OCI-LY1 (cell line): ENCODE data around the gene ATG5.
A peak's percentile ranks its signal among the peaks of the same experiment; 100 is the strongest.

Source experiments
- H2AFZ ChIP-seq: fragments of 200-600 bp; sonication (generic), shearing (Covaris generic); 2 replicates; pipeline ENCODE4 v1.6.0; 2014; ENCODE audit warnings: antibody characterized with exemption, mild to moderate bottlenecking, low read length
- H3F3A ChIP-seq: fragments of 200-600 bp; sonication (generic), shearing (Covaris generic); 2 replicates; pipeline ENCODE4 v1.6.0; 2014; ENCODE audit warnings: mild to moderate bottlenecking, antibody characterized with exemption, low read length, moderate library complexity; ENCODE audit not compliant: insufficient read depth
- H3K27ac ChIP-seq: fragments of 200-600 bp; sonication (generic); 2 replicates; pipeline ENCODE4 v1.5.1; 2014; ENCODE audit warnings: low read length, mixed run types, mild to moderate bottlenecking, low read depth; ENCODE audit not compliant: poor library complexity, severe bottlenecking
- H3K27me3 ChIP-seq: fragments of 200-600 bp; sonication (generic); 2 replicates; pipeline ENCODE4 v1.6.0; 2014; ENCODE audit warnings: antibody characterized with exemption, mild to moderate bottlenecking, low read length, moderate library complexity; ENCODE audit not compliant: insufficient read depth
- H3K36me3 ChIP-seq: fragments of 200-600 bp; sonication (generic); 2 replicates; pipeline ENCODE4 v1.6.1; 2014; ENCODE audit warnings: mild to moderate bottlenecking, antibody characterized with exemption, low read length, moderate library complexity, mixed read lengths; ENCODE audit not compliant: insufficient read depth
- H3K4me1 ChIP-seq: fragments of 200-600 bp; sonication (generic); 2 replicates; pipeline ENCODE4 v1.5.1; 2014; ENCODE audit warnings: mild to moderate bottlenecking, low read length, moderate library complexity; ENCODE audit not compliant: insufficient read depth, severe bottlenecking
- H3K4me2 ChIP-seq: fragments of 200-600 bp; sonication (generic), shearing (Covaris generic); 2 replicates; pipeline ENCODE4 v1.6.1; 2014; ENCODE audit warnings: low read length
- H3K4me3 ChIP-seq: fragments of 200-600 bp; sonication (generic); 2 replicates; pipeline ENCODE4 v1.5.1; 2014; ENCODE audit warnings: low read length, low read depth, mild to moderate bottlenecking, mixed read lengths; ENCODE audit not compliant: poor library complexity, severe bottlenecking
- H3K79me2 ChIP-seq: fragments of 200-600 bp; shearing (Covaris generic); 2 replicates; pipeline ENCODE4 v1.6.1; 2016; ENCODE audit warnings: mixed run types, low read length, mixed read lengths; ENCODE audit not compliant: insufficient read depth
- H3K9ac ChIP-seq: fragments of 200-600 bp; sonication (generic), shearing (Covaris generic); 2 replicates; pipeline ENCODE4 v1.6.1; 2014; ENCODE audit warnings: mild to moderate bottlenecking, low read length, mixed read lengths
- H3K9me2 ChIP-seq: fragments of 200-600 bp; sonication (generic), shearing (Covaris generic); 2 replicates; pipeline ENCODE4 v1.6.1; 2014; ENCODE audit warnings: low read depth, mild to moderate bottlenecking, low read length, mixed read lengths
- H3K9me3 ChIP-seq: fragments of 200-600 bp; shearing (Covaris generic); 2 replicates; pipeline ENCODE4 v1.6.1; 2014; ENCODE audit warnings: low read length, mixed read lengths
- H4K20me1 ChIP-seq: fragments of 200-600 bp; sonication (generic), shearing (Covaris generic); 2 replicates; pipeline ENCODE4 v1.6.0; 2016; ENCODE audit warnings: mild to moderate bottlenecking, low read length; ENCODE audit not compliant: insufficient read depth
- EZH2 ChIP-seq: fragments of 200-600 bp; sonication (generic), shearing (Covaris generic); IDR thresholded peaks from 2 replicates; pipeline ENCODE4 v1.8.0; 2017; ENCODE audit warnings: borderline replicate concordance, mixed run types, mild to moderate bottlenecking, antibody characterized with exemption, low read length, moderate library complexity, mixed read lengths
- TF ChIP-seq, protein P1 (sequence below): fragments of 200-600 bp; sonication (generic), shearing (Covaris generic); IDR thresholded peaks from 2 replicates; pipeline ENCODE4 v1.5.1; 2017; ENCODE audit warnings: mild to moderate bottlenecking, antibody characterized with exemption, low read length, moderate library complexity, mixed read lengths

ATG5 gene

DNA sequence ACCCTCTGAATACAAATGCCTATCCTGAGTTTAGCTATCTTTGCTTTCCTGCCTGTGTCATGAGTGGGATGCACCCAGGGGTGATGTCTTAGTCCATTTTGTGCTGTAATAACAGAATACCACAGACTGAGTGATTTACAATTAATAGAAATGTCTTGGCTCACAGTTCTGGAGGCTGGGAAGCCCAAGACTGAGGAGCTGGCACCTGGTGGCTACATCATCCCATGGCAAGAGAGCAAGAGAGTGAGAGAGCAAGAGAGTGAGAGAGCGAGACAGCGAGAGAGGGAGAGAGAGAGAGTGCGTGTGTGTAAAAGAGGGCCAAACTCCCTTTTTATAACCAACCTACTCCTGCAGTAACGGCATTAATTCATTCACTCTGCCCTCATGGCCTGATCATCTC, 162.6 kb downstream of the ATG5 start:
- no peak overlapping the region for H3K9ac ChIP-seq
- H3K4me1 ChIP-seq: peaks cover 22% of the 10 kb centered on the region
- no peaks in the 10 kb centered on the region for H4K20me1 ChIP-seq
- no peaks in the 10 kb centered on the region for H3K27me3 ChIP-seq
- no peaks in the 10 kb centered on the region for H3K79me2 ChIP-seq
- H3K9me3 ChIP-seq: no peaks in the 10 kb centered on the region
- no peak for TF ChIP-seq EZH2
- TF ChIP-seq, protein P1, sequence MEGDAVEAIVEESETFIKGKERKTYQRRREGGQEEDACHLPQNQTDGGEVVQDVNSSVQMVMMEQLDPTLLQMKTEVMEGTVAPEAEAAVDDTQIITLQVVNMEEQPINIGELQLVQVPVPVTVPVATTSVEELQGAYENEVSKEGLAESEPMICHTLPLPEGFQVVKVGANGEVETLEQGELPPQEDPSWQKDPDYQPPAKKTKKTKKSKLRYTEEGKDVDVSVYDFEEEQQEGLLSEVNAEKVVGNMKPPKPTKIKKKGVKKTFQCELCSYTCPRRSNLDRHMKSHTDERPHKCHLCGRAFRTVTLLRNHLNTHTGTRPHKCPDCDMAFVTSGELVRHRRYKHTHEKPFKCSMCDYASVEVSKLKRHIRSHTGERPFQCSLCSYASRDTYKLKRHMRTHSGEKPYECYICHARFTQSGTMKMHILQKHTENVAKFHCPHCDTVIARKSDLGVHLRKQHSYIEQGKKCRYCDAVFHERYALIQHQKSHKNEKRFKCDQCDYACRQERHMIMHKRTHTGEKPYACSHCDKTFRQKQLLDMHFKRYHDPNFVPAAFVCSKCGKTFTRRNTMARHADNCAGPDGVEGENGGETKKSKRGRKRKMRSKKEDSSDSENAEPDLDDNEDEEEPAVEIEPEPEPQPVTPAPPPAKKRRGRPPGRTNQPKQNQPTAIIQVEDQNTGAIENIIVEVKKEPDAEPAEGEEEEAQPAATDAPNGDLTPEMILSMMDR: no peak
- H3K36me3 ChIP-seq: no peaks in the 10 kb centered on the region
- no peaks in the 10 kb centered on the region for H3K9me2 ChIP-seq
- no peak overlapping the region for H3K4me3 ChIP-seq
- peak overlapping the region; percentile 46; the same call in 1 of the 2 replicates for H3K4me2 ChIP-seq
- H2AFZ ChIP-seq: no peak overlapping the region
- peak overlapping the region; percentile 72 for H3K27ac ChIP-seq
- H3F3A ChIP-seq: no peaks in the 10 kb centered on the region

DNA sequence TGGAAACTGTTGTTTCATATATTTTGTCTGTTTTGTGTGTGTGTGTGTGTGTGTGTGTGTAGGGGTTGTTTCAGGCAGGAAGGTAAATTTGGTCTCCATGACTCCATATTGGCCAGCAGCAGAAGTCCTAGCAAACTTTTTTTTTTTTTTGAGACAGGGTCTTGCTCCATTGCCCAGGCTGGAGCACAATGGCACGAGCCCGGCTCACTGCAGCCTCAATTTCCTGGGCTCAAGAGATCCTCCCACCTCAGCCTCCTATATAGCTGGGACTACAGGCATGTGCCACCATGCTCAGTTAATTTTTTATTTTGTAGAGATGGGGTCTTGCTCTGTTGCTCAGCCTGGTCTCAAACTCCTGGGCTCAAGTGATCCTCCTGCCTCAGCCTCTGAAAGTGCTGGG, 163.7 kb downstream of the ATG5 start:
- Histone ChIP-seq H3K4me2 (no peak overlapping the region), H4K20me1 (no peaks in the 10 kb centered on the region), H3F3A (no peaks in the 10 kb centered on the region), H3K27ac (no peak overlapping the region), H3K9me3 (no peaks in the 10 kb centered on the region), H3K27me3 (no peaks in the 10 kb centered on the region), H2AFZ (no peak overlapping the region), H3K9me2 (no peaks in the 10 kb centered on the region), H3K4me3 (no peak overlapping the region), H3K9ac (no peak overlapping the region), H3K36me3 (no peaks in the 10 kb centered on the region), H3K4me1 (peaks cover 22% of the 10 kb centered on the region), H3K79me2 (no peaks in the 10 kb centered on the region)
- TF ChIP-seq, protein P1: no peak
- no peak for TF ChIP-seq EZH2

DNA sequence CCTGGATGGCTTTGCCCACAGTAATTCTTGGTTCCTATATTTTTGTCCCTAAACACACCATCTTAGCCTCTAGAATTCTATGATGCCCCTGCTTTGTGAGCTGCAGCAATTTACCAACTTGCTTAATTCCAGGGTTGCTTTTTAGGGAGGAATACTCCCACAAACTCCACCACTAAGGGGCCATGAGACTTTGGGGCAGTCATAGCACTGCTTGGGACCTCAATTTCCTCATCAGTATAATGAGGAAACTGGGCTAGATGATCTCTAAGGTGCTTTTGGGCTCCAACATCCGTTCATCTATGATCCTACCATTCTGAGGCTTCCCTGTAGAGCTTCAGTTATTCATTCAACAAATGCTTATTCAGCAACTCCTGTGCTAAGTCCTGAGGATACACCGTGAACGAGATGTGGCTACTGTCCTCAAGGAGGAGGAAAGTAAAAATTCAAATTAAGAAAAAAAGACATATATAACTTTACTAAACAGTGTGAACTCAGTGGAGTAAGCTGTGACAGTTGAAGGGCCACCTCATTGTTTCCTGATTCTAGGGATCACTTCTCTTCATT, 164.2 kb downstream of the ATG5 start:
- H3K27me3 ChIP-seq: no peaks in the 10 kb centered on the region
- H3K27ac ChIP-seq: no peak overlapping the region
- H3K4me1 ChIP-seq: peaks cover 22% of the 10 kb centered on the region
- no peak overlapping the region for H3K9ac ChIP-seq
- no peak overlapping the region for H3K4me3 ChIP-seq
- no peaks in the 10 kb centered on the region for H3K79me2 ChIP-seq
- no peaks in the 10 kb centered on the region for H4K20me1 ChIP-seq
- H3K36me3 ChIP-seq: no peaks in the 10 kb centered on the region
- no peaks in the 10 kb centered on the region for H3K9me3 ChIP-seq
- H3F3A ChIP-seq: no peaks in the 10 kb centered on the region
- TF ChIP-seq, protein P1: no peak
- TF ChIP-seq EZH2: no peak
- H2AFZ ChIP-seq: no peak overlapping the region
- no peak overlapping the region for H3K4me2 ChIP-seq
- H3K9me2 ChIP-seq: no peaks in the 10 kb centered on the region
